NCI-H1930 (cell line): ENCODE data around the gene SLC6A6.
"Not testable (repeated sequence)": the region's sequence is repeated elsewhere in the genome, so short reads cannot be mapped to it uniquely, and the experiment has no call there.

Source experiments
- DNase-seq, 2 experiments: peaks; one replicate each; lab custom pipeline; 2025; lab: John Stamatoyannopoulos, UW

The SLC6A6 gene

DNA sequence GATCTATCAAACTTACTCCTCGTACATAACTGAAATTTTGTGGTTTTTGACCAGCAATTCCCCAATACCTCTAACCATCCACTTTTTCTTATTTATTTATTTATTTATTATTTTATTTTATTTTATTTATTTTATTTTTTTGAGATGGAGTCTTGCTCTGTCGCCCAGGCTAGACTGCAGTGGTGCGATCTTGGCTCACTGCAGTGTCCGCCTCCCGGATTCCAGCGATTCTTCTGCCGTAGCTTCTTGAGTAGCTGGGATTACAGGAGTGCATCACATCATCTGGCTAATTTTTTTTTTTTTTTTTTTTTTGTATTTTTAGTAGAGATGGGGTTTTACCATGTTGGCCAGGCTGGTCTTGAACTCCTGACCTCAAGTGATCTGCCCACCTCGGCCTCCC, 35.3 kb downstream of the SLC6A6 start:
- not testable (repeated sequence) for DNase-seq

DNA sequence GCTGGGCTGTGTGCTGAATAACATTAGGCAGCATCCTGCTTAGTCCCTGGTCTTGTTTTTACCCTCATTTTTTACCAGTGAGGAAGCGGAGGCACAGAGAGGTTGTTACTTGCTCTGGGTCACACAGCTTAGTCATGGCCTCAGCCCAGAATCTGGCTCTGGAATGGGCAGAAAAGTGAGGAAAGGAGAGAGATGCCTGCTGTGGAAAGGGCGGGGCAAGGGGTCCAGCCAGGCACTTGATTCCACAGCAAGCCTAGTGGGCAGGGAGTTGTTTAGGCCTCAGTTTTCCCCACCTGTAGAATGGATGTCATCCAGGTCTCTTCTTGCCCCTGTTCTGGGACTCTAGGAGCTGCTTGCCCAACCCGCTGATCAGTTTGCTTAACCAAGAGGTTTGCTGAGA, 35.9 kb downstream of the SLC6A6 start:
- DNase-seq = no peak

DNA sequence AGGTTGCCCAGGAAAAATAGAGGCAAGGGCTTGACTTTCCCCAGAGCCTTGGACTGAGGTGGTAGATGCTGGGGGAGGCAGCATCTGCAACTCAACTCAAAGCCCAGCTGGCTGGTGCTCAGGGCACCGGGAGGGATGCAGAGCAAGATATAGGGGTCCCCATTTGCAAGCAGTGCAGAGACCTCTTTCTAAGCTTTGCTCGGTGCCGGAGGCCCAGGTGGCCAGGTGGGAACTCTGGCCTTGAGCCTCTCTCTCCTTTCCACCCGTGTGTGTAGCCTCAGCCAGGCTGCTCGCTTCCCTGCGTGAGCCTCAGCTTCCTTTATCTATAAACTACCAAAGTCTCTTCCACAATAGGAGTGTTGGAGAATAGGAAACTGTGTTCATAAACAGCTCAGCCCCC, 36.5 kb downstream of the SLC6A6 start:
- no peak for DNase-seq

DNA sequence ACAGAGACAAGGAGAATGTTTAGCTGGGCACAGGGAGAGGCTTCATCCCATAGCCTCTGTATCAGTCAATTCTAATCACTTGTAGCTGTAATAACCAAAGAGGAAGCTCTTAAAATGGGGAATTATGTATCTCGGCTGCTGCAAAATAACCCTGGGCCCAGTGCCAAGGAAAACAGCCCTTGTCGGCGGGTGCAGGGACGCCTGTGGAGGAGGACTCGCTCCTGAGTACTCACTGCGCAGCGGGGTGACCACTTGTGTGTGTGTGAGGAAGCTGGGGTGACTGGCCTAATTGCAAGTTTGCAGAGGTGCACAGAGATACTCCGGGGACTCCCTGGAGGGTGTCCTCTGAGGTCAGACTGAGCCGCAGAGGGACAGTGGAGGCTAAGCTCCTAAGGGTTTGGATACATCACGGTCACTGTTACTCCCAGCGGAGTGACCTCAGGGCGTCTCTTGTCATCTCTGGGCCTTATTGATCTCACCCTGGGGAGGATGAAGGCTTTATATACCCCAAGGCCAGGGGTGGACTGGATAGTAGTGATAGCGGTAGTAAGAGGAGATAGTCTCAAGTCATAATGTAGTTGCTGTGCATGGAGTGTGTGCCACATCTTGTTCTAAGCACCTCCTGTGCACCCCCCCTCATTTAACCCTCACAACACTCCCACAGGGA, 37.2 kb downstream of the SLC6A6 start:
- peak in 1 of 2 experiments; percentile 30 for DNase-seq

DNA sequence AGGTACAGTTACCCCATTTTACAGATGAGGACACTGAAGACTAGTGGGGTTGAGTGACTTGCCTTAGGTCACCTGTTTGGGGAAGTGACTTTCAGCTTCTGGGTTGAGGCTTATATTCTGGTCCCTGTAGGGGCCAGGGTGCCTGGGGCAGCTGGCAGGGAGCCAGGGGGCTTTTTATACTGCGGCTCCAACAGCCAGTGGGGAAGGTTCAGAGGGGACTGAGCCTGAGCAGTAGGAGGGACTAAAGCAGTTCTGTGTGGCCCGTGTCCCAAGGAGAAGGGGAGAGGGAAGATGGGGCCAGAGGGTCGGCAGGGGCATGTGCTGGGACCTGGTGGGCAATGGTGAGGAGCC, 37.7 kb downstream of the SLC6A6 start:
- DNase-seq = no peak

DNA sequence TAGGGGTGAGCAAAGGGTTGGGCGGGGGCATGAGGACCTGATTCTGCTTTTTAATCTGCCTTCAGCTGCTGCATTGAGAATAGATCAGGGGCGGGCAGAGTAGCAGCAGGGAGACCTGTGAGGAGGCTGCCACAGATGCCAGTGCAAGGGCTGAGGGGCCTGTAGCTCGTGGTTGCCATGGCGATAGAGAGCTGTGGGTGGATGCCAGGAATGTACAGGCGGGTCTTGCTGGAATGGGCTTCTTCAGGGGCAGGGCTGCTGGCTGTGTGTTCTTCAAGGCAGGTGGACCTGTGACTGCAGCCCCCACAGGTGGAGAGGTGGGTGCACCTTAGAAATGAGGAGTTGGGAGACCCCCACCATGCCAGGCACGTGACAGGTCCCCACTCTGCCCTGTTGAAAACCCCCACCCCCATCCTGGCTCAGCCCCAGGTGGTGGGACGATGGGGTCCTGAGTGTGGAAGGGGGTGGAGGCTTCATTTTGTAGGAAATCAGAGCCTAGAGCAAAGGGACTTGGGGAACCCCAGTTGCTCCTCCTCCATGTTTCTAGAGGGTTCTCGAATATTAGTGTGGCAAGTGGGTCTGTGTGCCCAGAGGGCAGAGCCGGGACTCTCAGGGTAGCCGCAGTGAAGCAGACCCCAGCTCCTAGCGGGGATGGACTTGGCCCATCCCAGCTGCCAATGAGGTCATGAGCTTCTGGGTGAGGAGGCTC, 38.3 kb downstream of the SLC6A6 start:
- no peak for DNase-seq

DNA sequence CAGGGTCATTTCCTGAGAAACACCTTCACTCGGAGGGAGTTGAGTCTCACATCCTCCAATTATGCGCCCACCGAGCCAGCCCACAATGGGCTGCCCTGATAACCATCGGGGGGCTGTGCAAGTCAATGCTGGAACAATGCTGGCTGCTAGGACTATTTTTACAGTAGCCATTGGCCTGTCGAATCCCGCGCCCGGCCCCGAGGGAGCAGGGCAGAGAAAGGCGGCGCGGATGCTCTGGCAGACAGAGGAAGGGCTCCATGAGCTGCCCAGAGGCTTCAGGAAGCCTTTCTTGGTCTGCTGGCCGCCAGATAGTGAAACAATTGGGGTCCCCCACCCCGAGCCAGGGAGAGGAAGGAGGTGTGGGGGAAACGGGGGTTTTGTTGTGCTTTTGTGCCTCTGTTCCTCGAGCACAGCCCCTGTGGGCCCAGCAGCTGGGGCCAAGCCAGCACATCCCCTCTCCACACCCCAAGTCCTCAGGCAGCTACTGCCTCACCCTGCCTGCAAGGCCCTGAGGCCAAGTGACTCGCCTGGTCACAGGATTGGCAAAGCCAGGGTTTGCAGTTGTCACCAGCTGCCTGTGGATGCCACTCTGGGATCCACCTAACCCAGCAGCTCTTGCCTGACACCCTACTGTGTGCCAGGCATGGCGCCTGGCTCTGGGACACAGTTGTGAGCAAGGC, 39.0 kb downstream of the SLC6A6 start:
- no peak for DNase-seq

DNA sequence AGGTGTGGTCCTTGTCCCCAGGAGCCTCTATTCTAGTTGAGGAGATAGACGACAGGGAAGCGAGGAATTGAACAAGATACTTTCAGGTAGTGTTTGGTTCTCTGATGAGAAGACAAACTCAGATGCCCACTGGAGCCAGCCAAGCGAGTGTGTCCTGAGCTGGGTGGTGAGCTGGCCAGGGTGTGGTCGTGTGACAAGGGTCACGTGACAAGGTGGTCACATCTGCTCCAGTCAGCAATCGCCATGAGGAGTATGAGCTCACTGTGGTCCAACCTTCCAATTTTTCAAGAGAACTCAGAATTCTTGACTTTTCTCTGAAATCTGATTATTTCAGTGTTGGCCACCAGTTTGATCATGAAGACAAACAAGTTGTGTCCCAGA, 39.5 kb downstream of the SLC6A6 start:
- DNase-seq = no peak

DNA sequence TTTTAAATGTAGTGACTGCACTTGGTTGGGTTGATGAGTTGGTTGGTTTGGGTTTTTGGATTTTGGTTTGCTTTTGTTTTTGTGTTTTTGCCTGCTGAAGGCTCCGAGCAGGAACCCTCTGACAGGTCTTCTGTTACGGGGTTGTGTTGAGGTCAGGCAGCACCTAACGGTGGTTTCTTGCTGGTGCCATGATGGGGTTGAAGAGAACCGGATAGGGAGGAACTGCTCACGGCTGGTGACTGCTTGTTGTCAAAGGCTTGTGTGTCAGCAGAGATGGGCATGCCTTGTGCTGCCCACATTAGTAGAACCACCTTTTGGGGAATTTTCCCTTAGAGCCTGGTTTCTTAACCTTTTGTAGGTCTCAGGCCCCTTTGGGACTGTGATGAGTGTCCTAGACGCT, 42.0 kb downstream of the SLC6A6 start:
- no peak for DNase-seq

DNA sequence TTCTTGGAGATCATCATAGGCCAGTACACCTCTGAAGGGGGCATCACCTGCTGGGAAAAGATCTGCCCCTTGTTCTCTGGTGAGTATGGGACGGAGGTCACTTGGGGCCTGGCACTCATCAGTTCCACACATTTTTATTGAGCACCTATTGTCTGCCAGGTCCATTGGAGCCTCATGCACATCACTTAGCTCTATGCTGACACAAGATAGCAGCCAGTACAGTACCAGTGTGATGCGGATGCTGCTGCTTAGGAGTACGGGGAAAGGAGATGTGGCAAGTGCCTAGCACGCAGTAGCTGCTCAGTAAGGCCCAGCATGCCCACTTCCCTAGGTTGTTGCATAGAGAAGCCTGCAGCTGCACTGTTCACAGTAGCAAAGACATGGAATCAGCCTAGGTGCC, 43.4 kb downstream of the SLC6A6 start:
- no peak for DNase-seq

DNA sequence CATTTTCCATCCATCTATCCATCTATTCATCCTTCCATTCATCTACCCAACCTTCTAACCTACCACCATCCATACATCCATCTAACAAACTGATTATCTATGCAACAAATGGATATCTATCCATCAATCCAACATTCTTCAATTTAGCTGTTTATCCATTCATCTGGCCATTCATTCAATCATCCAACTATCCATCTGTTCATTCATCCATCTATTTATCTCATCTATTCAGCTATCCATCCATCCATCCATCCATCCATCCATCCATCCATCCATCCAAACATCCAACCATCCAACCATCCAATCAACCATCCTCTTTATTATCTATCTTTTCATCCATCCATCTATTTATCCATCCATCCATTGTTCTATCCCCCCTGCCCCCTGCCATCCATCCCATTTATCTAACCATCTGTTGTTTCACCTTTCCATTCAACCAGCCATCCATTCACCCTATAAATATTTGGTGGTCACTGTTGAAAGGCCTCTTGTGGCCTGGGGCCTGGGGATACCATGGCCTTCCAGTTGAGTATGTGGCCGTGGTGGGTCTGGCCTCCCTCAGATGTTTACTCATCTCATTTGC, 44.7 kb downstream of the SLC6A6 start:
- no peak for DNase-seq

DNA sequence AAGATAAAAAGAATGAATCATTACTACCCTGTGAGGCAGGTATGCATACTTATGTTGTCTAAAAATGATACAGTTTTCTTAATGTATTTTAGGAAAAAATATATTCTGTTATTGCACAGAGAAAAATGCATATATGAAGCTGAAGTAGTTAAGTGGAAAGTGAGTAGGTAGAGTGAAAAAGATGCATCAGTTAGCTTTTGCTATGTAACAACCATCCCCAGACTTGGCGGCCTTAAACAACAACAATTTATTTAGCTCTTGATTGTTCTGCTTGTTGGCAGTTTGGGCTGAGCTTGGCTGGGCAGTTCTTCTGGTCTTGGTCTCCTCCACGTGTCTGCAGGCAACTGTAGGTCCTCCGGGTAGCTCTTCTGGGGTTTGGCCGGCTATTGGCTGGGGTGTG, 45.7 kb downstream of the SLC6A6 start:
- DNase-seq = no peak

DNA sequence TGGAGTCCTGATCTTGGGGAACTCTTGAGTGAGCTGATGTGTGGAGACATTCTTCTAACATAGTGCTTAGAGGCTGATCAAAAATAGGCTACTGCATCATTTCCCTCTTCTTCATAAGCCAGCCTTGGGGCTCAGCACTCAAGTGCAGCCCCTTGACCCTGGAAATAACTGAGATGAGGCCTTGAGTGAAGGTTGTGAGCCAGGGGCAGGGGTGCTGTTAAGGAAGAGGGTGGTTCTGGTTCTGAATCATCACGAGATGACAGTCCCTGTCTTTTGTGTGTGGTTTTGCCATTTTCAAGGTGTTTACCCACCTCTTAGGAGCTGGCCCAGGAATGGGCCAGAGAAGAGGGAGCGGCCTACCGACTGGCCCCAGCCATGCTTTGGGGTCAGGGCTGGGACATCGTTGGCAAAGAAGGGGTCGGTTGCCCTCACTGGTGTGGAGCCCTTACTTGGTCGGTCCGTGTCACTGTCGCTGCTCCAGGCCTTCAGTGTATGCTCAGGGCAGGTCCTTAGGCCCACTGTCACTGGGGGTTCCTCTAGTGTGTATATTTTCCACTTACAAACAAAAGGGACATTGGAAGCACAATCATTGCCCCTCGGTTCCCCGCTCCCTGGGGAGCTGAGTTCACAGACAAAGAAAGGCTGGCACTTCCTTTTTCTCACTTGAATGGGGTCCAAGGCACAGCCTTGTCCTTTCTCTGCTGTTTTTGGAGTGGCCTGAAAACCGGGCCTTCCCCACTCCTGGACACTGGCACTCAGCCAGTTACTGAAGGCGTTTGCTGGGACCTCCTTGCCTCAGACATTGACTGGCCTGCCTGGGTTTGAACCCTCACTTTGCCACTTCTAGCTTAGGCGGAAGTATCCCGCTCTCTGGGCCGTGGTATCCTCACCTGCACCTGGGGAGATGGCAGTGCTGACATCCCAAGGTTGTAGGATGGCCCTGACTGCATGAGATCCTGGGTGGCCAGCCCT, 46.6 kb downstream of the SLC6A6 start:
- no peak for DNase-seq

DNA sequence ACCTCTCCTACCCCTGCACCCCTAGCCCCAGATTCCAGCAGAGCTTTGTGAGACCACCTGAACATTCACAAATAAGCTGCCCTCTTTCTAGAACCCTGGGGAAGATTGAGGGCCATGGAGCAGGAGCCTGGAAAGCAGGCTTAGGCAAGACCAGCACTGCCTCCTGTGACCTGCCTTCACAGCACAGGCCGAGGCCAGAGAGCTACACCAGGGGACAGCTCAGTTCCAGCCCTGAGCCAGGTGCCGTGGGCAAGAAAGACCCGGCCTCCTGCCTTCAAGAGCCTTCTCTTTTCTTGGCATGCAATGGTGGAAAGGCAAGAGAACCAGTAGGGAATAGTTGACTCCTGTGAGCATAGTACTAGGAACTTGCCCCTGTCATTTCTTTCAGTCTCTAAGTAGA, 48.1 kb downstream of the SLC6A6 start:
- no peak for DNase-seq

DNA sequence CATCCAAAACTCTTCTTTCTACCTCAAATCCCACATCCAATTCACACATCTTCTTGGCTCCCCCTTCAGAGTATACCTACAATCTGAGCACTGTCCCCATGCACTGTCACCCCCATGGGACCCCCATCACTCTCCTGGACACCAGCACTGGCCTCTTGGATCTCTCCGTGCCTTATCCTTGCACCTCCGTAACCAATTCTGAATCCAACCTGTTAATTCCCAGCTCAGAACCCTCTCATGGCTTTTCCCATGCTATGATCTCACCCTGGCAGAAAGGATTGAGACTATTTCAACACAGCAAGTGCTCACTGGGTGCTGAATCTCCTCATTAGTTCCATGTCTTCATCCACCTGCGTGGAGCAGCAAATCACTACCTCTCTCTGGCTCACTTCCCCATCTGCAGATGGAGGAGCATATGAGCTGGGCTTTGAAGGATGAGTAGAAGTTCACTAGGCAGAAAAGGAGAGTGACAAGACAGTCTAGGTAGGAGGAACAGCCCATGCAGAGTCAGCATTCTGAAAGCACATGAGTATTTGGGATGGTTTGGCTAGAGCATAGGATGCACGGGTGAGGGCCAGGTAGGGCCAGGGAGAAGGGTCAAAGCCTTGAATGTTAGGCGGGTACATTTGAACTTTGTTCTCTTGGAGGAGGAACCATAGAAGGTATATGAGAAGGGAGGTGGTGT, 48.7 kb downstream of the SLC6A6 start:
- no peak for DNase-seq

DNA sequence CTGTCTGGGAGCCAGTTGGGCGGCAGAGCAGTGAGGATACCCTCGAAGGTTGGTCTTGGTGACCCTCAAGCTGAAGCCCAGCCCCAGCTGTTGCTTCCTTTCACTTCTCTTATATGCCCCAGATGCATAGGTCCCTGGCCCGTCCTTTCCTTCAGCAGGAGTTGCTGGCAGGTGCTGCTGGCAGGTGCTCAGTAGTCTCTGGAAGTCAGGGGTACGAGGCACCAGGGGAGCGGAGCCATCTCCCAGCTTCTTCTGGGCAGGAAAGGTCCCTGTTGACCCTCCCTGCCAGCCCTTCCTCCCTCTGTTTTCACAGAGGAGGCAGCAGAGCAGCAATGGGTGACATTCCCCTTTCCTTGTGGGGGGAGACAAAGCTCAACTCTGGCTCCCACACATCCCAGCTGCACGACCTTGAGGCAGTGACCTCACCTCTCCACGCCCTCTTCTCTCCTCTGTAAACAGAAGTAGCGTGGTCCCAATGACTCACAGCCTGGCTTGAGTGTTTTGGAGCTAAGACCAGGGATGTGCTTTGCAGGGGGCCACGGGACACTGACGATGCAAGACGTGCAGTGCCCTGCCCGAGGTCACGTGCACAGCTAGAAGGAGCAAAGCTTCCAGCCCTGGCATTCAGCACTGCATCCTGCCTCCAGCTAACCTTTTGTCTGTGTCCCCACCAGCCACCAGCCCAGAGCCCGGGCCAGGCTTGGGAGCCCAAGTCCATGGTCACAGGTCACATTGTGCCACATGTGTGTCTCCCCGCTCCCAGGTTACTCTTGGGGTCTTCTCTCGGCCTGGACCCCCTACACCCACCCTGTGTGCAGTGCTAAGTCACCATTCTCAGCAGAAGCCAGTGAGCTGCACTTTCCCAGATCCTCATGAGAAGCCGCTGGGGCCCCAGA, 49.7 kb downstream of the SLC6A6 start:
- no peak for DNase-seq

DNA sequence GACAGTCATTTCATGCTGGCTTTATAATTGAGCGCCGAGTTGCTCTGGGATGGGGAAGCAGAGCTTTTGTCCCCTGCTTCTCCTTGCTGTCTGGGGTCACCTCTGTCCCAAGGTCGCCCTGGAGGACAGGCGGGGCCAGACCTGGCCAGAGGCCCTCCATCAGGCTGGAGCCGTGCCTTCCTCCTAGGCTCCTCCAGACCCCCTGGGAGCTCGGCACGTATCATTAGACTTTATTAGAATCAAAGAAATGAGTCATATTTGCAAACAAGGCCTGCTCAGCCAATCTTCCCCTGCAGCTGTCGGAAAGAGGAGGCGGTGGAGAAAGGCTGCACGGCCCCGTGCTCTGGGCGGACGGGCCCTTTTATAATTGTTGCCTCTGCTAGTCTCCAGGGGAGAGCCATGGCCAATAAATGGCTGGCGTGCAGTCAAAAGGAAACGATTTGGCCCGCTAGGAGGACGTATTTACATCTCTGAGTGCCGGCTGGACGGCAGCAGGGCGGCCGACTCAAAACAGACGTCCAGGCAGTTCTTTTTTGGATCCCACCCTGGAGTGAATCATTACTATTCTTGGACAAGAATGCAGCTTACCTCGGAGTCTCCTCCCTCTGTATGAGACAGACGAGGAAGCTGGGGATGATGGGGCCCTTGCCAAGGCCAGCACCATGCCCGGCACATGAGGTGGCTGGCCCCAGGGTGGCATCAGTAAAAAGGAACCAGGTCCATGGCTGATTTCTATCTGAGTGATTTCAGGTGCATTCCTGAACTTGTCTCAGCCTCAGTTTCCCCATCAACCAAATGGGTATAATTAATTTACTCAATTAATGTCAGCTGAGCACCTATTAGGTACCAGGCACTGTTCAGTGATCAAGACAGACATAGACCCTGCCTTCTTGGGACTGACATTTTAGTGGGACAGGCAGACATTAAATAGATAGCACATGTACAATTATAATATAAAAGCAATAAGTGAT, 50.6 kb downstream of the SLC6A6 start:
- DNase-seq = peak; percentile 46 to 62

DNA sequence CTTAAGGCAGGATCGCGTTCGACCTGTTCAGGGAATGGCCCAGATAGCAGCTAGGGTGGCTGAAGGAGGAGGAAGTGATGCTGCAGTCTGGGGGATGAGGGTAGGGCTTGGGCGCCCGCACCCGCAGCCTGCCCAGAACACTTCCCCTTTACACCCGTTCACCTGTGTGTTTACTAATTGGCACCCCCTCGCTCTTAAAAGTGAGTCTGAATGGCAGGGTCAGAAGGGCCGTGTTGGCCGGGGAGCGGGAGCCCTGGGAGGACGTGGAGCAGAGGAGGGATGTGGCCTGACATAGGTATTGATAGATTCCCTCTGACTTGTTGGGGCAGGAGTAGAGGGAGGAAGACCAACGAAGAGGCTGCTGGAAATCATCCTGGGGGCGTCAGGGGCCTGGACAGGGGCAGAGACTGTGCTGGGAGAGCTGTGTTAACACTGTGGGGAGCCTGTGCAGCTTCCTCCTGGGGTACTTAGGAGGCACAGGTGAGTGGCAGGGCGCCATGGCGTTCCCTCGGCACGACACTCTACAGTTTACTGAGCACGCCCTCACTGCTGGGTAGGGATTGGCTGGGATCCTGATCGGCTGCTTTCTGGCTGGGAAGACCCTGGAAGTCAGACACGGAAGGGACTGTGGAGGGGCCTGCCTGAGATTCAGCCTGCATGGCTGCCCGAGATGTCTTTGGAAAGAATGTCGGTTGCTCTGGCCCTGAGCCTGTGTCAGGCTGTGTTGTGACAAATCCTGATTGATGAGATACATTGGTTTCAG, 51.7 kb downstream of the SLC6A6 start:
- no peak for DNase-seq
